OCI-LY1 (cell line): ENCODE results near the gene PCDHGA5.

Source experiments
- EZH2 ChIP-seq: fragments of 200-600 bp; sonication (generic), shearing (Covaris generic); IDR thresholded peaks from 2 replicates; pipeline ENCODE4 v1.8.0; 2017; ENCODE audit warnings: borderline replicate concordance, mixed run types, mild to moderate bottlenecking, antibody characterized with exemption, low read length, moderate library complexity, mixed read lengths
- TF ChIP-seq, protein P1 (sequence below): fragments of 200-600 bp; sonication (generic), shearing (Covaris generic); IDR thresholded peaks from 2 replicates; pipeline ENCODE4 v1.5.1; 2017; ENCODE audit warnings: mild to moderate bottlenecking, antibody characterized with exemption, low read length, moderate library complexity, mixed read lengths

DNA sequence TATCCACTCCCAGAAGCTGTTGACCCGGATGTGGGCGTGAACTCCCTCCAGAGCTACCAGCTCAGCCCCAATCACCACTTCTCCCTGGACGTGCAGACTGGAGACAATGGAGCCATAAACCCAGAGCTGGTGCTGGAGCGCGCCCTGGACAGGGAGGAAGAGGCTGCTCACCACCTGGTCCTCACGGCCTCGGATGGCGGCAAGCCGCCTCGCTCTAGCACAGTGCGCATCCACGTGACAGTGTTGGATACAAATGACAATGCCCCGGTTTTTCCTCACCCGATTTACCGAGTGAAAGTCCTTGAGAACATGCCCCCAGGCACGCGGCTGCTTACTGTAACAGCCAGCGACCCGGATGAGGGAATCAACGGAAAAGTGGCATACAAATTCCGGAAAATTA, 29.3 kb downstream of the PCDHGA5 start:
- TF ChIP-seq, protein P1, sequence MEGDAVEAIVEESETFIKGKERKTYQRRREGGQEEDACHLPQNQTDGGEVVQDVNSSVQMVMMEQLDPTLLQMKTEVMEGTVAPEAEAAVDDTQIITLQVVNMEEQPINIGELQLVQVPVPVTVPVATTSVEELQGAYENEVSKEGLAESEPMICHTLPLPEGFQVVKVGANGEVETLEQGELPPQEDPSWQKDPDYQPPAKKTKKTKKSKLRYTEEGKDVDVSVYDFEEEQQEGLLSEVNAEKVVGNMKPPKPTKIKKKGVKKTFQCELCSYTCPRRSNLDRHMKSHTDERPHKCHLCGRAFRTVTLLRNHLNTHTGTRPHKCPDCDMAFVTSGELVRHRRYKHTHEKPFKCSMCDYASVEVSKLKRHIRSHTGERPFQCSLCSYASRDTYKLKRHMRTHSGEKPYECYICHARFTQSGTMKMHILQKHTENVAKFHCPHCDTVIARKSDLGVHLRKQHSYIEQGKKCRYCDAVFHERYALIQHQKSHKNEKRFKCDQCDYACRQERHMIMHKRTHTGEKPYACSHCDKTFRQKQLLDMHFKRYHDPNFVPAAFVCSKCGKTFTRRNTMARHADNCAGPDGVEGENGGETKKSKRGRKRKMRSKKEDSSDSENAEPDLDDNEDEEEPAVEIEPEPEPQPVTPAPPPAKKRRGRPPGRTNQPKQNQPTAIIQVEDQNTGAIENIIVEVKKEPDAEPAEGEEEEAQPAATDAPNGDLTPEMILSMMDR = no peak
- TF ChIP-seq EZH2 = no peak
